ENCODE data around the gene INAVA. TPM values are rescaled to one million over a fixed set of nuclear protein-coding genes. Genes with fewer than 3 reads are reported as not detected.

Gene INAVA
- total RNA-seq, 1 donor from 2014 or later: 0.45 TPM

DNA sequence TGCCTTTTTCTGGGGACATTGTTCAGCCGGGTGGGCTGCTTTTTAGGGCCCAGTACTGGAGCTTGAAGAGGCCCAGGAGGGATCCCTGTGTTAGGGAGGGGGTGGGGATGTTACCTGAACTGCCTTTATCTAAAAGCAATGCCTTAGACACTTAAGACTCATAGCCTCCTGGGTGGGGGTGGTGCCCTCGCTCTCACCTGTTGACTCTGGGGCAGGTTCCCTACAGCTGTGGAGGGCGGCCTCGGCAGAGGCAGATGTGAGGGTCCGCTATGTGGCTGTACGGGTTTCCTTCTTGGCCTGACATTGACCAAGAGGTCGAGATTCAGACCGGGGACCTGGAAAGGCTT, 716 bp downstream of the INAVA start:
- no peak for DNase-seq (ENCODE audit: low spot score)
- ATAC-seq: no peak
- intact Hi-C loops (cut with DNase I): no loop called here

DNA sequence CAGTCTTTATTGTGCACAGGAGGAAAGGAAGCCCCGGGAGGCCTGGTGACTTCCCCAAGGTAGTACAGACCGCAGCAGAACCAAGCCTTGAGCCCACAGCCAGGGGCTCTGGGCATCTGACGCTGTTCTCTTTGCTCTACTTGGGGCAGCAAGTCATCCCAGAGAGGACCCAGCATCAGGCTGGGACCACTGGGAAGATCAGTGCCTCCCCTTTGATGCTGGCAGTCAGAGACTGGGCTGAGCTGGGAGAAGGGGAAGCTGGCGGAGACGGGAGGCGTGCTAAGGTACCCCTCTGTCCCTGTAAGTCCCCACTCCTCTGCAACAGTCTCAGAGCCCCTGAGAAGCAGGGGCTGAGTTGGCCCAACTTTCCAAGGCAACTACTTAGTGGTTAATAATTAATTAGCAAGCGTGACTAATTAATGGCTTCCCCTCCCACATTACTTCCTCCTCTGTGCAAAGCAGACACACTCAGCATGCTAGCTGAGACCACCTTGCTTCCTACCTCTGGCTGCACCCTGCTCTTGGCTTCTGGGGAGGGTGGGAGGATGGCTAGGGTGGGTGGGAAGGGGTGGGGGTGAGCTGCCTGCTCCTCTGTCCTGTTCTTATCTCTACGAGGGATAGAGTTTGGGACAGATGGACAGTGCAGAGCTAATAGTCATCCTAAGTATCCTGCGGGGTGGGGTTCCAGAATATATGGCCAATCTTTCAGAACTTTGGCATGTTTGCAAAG, 1.3 kb downstream of the INAVA start:
- ATAC-seq (no peak), DNase-seq (ENCODE audit: low spot score) (no peak)
- intact Hi-C loops (cut with DNase I): no loop called here

DNA sequence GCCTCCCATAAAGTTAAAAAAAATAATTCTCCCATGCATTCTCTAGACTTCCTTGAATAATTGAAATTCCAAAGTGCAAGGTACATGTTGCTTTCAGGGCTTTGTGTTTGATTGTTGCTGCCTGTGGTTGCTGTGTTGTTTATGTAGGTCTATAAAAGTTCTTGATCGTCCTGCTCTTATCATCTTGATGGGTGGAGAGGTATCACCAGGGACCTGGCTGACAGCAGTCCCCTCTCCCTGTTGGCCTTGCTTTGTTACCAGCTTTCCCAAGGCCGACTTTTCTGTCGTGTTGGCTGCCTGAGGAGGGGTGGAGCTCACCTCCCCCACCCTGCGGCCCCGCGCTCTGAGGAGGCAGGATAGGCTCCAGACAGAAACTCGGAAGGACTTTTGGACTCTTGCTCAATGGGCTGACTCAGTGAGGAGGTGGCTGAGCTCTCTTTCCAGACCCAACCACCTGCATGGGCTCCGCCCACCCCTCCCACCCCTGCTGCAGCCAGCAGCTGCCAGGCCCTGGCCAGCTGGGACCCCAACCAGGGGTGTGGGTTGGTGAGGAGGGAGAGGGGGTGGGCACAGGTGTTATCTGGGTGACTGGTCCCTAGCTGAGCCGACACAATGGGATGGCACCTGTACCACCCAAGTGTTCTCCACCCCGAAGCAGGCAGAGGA, 2.0 kb downstream of the INAVA start:
- ATAC-seq (no peak), DNase-seq (ENCODE audit: low spot score) (no peak)
- intact Hi-C loops (cut with DNase I): no loop called here

- intact Hi-C loops (cut with DNase I): no loop called here
- DNase-seq (ENCODE audit: low spot score) (no peak), ATAC-seq (no peak)
These were observed 2.6 kb downstream of the INAVA start for GRCh38 chr1:200897259-200897658.

DNA sequence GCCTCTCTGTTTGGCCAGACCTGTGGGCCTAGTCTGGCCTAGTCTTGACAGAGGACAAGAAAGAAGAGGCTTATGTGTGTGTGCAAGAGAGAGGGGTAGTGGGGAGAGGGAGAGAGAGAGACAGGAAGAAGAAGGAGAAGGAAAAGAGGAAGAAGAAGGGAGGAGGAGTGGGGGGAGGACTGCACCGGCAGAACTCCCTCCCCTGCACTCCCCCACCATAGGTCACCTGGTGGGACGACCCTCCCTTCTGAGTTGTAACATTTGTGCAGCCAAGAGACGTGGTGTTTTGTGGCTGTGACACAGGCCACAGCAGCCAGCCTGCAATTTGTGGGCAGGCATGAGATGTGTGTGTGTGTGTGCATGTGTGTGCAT, 4.3 kb downstream of the INAVA start:
- ATAC-seq: no peak
- intact Hi-C loops (cut with DNase I): no loop called here

GRCh38 chr1:200899451-200899915, 4.8 kb downstream of the INAVA start:
- intact Hi-C loops (cut with DNase I): no loop called here
- no peak for DNase-seq (ENCODE audit: low spot score)
- no peak for ATAC-seq

More for the DNA sequence above, 4.3 kb downstream of the INAVA start:
- DNase-seq (ENCODE audit: low spot score): no peak

DNA sequence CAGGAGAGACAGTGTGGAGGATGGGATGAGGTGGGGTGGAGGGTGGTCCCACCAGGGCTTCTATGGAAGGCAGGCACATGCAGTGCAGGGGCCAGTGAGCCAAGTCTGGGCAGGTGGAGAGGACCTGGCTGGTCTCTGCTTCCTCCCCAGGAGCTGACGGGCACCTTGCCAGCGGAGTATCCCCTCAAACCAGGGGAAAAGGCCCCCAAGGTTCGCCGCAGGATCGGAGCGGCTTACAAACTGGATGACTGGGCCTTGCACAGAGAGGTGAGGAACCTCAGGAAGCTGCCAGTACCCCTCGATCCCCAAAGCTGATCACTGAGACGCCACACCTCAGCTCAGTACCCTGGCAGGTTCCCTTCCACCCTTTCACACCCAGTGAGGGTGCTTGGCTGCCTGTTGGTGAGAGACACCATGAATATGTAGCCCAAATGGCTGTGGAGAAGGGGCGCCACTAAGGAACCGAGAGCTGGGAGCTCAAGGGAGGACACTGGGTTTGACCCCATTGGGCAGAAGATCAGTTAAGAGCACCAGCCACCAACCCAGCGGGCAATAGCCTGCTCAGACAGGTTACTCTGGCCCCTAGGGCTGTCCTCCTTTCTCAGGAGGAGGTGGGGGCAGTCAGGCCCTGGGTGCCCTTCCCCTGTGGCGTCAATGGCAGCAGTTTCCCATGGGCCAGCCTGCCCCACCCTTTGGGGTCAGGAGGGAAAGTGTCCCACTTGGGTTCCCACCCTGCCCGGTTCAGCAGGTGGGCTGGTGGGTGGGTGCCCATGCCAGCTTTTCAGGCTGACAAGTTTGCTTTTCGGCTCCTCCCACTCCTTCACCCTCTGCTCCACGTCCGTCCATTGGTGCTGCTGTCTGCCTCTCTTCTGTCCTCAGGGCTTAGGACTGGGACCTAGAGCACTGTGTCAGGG, 5.5 kb downstream of the INAVA start:
- no peak for DNase-seq (ENCODE audit: low spot score)
- ATAC-seq: no peak
- intact Hi-C loops (cut with DNase I): no loop called here

DNA sequence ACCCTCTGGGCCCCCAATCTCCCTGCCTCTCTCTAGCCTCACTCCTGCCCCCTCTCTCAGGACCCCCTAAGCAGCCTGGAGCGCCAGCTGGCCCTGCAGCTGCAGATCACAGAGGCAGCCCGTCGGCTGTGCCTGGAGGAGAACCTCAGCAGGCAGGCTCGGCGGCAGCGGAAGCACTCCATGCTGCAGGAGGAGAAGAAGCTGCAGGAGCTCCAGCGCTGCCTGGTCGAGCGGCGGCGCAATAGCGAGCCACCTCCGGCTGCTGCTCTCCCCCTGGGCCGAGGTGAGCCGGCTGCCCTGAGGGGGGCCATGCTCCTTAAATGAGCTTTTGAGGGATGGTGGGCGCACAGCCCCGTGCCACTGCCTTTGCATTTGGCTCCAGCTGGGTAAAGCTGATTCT, 6.2 kb downstream of the INAVA start:
- ATAC-seq: no peak
- intact Hi-C loops (cut with DNase I): no loop called here
- no peak for DNase-seq (ENCODE audit: low spot score)

DNA sequence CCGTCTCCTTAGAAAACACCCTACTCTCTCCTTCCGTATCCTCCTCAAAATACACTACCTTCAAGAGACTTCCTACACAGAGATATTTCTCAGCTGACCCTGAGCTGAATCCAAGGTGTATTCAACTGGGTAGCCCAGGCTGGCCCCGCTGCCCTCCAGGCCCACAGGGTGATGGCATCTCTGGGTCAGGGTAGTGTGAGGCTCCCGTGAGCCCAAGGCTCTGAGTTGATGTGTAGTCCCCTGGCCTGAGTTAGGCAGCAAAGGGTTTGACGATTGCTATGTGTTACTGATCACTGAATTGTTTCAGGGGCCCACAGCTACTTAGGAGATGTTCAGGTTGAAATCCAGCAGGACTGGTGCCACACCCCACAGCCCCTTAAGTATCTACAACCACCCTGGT, 6.7 kb downstream of the INAVA start:
- no peak for ATAC-seq
- intact Hi-C loops (cut with DNase I): no loop called here
- DNase-seq (ENCODE audit: low spot score): no peak

DNA sequence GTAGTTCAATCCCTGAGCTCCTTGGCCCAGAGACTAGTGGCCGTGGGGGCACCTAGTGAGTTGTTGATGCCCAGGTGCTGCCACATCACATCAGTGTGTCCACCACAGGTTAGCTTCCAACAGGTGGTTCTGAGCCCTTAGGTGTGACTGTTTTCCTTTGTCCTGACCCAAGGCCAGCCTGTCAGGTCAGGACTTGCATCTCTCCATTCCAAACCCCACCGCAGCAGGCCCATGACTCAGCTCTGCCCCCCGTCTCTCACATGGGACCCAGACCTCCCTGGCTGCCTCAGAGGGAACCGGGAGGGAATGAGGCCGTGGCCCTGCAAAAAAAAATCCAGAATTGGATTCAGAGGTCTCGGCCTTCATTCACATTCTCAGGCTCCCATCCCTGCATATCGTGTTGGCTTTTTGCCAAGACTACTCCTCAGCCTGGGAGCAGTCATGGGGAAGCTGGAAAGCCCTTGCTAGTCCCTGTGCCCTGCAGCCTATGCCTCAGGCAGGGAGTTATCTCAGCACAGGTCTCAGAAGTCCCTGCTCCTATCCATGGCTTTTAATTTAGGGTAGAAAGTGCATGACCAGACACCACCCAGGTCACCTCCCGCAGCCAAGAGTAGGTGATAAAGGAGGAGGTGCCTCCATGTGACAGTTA, 7.2 kb downstream of the INAVA start:
- DNase-seq (ENCODE audit: low spot score) (no peak), ATAC-seq (no peak)
- intact Hi-C loops (cut with DNase I): no loop called here

- no peak for DNase-seq (ENCODE audit: low spot score)
- intact Hi-C loops (cut with DNase I): no loop called here
- no peak for ATAC-seq
These were observed 9.1 kb downstream of the INAVA start for GRCh38 chr1:200903793-200904192.

GRCh38 chr1:200904772-200905171, 10.1 kb downstream of the INAVA start:
- intact Hi-C loops (cut with DNase I): no loop called here
- DNase-seq (ENCODE audit: low spot score): no peak
- no peak for ATAC-seq

DNA sequence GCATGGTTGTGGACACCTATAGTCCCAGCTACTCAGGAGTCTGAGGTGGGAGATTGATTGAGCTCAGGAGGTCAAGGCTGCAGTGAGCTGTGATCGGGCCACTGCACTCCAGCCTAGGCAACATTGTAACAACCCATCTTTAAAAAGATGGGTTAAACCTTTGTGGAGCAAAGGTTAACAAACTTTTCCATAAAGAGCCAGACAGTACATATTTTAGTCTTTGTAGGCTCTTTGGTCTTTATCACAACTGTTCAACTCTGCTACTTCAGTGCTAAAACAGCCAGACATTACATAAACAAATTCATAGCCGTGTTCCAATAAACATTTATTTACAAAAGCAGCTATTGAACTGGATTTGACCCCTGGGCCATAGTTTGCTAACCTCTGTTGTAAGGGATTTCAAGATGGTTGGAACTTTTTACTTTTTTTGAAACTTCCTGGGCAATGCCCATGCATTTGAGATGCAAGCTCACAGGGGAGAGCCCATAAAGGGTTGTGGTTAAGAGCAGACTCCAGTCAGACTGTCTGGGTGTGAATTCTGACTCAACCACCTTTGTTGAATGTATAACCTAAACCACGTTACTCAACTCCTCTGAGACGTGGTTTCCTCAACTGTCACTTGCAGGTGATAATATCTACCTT, 10.8 kb downstream of the INAVA start:
- intact Hi-C loops (cut with DNase I): no loop called here
- no peak for DNase-seq (ENCODE audit: low spot score)
- no peak for ATAC-seq

GRCh38 chr1:200906491-200906890, 11.8 kb downstream of the INAVA start:
- intact Hi-C loops (cut with DNase I): no loop called here
- no peak for ATAC-seq
- no peak for DNase-seq (ENCODE audit: low spot score)

- ATAC-seq: no peak
- DNase-seq (ENCODE audit: low spot score): no peak
These were observed 13.0 kb downstream of the INAVA start for GRCh38 chr1:200907611-200908097.

DNA sequence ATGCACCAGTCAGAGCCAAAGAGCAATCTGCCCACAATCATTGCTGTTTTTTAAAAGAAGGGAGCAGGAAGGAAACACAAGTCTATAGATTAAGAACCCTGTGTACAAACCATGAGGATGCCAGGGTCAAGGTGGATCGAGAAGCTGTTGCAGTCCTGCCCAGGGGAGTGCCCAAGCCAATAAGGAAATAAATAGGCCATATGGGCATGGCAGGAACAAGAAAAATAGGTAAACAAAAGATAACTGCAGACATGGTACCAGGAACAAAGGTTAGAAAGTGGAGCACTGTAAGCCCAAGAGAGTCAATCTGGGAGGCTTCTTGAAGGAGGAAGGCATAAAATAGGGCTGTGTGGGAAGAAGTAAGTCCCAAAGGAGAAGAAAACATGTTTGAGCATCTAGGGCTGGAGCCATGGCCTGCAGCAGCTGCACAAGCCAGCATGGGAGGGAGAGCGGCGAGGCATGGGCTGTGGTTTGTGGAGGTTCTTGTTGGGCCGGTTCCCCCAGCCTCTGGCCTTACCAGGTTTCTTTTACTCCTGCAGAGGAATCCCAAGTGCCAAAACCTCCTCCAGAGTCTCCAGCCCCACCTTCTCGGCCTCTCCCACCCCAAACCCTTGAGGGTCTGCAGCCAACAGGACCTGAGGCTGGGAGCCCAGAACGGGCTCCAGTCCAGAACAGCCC, 13.6 kb downstream of the INAVA start:
- intact Hi-C loops (cut with DNase I): no loop called here
- ATAC-seq (no peak), DNase-seq (ENCODE audit: low spot score) (no peak)

More at GRCh38 chr1:200907611-200908097, 13.0 kb downstream of the INAVA start:
- intact Hi-C loops (cut with DNase I): no loop called here

GRCh38 chr1:200909071-200909470, 14.4 kb downstream of the INAVA start:
- ATAC-seq (no peak), DNase-seq (ENCODE audit: low spot score) (no peak)
- intact Hi-C loops (cut with DNase I): no loop called here

GRCh38 chr1:200909757-200910239, 15.1 kb downstream of the INAVA start:
- intact Hi-C loops (cut with DNase I): no loop called here
- no peak for ATAC-seq

More at GRCh38 chr1:200909757-200910239, 15.1 kb downstream of the INAVA start:
- DNase-seq (ENCODE audit: low spot score): no peak
